Smooth muscle cell of the brain vasculature (primary cell): ENCODE results near the gene SPOCK1.

ENCODE experiments used
- DNase-seq: peaks from one replicate; pipeline ENCODE4 v3.0.0-alpha.2; 2012; ENCODE audit warnings: low read depth, low spot score

Gene SPOCK1

DNA sequence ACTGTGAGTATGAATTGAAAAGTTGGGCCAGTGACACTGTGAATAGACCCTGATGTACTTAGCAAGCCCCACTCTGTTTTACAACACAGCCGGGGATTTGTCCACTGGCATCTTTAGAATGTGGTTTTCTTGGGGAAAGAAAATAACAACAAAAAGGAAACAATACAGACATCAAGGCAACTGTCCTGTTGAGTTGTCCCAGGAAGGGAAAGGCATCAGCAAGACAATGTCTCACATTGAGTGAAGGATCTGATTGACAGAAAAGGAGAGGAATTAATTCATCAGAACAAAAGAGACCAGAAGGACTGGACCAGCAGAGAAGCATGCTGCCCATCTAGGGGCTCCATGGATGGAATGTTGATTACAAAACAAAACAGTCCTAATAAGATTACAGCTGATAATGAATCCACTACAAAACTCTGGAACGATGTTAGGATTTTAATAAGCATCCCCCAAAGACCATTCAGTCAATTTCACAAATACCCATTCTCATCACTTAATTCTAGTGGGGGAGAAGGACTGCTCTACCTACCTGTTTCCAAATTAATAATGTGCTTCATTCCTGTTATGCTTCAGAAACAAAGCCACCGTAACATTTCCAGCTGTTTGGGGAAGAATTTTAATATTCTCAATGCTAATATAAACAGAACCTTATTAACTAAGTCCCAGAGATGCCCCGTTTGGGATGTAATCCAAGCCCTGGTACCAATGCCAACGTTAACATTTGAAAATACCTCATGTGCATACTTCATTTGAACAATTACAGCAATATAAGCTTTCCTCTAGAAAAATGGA is 298.0 kb downstream of the SPOCK1 start:
- DNase-seq = no peak

DNA sequence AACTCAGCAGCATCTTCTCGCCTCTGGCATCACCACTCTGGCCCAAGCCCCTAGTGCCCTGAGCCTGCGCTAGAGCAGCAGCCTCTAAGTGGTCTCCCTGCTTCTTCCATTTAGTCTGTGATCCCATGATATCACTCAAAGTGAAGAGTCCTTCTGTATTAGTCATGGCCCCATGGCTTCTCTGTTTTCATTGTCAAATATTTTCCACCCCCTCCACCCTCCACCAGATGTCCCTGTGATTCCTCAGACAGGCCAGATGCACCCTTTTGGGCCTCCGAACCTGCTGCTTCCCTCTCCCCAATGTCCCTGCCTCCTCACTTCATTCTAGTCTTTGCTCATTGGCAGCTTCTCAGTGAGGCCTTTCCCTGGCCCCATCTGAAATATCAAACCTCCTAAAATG is 299.2 kb downstream of the SPOCK1 start:
- DNase-seq = no peak

DNA sequence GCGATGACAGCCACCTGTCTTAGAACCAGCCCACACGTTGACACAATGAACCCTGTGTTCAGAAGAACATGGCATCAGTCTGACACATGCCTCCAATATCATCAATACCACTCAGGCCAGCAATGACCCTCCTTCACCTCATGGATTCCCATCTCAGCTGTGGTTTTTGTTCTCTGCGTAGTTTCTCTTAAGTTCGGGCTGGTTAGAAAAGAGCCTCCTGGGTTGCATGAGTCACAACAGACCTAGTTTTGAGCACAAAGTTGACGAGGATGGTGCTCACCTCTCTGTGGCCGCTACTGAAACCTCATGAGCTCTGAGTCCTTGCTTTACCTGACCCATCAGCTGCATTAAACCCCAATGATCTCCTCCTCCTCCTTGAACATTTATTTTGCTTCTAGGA is 299.9 kb downstream of the SPOCK1 start:
- no peak for DNase-seq

DNA sequence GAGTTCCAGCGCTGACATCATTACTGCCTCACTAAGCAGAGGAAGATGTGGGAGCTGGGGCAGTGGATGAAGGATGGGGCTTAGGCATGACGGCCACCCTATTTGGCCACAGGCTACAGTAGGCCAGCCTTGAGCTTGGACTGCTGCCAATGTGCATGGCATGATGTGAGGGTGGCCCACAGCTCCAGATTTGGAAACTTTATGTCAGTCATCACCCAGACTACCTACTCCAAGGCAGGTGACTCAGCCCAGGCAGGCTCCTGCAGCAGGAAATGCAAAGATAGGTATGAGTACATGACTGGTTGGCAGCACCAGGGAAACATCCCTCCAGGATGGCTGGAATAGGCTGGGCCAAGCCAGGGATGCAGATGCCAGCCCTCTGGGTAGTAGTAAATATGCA is 303.6 kb downstream of the SPOCK1 start:
- no peak for DNase-seq

DNA sequence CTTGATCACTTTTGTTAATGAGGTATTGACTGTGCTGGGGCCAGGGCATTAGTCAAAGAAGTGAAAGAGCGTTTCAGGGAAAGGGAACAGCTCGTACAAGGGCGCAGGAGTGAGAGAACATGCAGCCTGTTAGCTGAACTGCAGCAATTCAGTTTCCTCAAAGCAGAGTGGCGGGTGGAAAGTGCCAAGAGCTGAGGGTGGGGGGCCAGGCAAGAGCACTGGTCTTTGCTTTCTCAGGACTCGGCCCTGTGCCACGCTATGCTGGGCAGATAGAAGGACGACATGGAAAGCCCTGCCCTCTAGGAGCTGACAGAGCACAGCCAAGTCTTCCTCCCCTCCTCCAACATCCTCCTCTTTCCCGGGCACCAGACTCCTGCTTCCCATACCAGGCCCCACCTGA is 304.8 kb downstream of the SPOCK1 start:
- no peak for DNase-seq

DNA sequence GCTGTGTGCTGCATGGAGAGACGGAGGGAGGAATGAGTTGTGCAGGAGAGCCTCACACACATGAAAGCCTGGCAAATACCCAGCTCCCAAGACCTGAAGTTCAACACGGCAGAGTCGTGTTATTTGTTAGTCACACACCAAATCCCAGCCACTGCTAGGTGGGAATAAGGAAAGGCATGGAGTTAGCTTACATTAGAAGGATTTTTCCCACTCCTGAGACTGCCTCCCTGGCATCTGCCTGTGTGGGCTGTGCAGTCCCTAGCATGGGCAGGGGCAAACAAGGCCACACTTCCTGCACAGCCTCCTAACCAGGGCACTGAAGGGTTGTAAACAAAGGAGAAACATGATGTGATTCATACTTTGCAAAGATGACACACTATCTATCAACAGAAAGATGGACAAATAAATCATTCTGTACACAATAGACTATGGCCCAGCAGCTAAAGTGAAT is 306.8 kb downstream of the SPOCK1 start:
- no peak for DNase-seq

DNA sequence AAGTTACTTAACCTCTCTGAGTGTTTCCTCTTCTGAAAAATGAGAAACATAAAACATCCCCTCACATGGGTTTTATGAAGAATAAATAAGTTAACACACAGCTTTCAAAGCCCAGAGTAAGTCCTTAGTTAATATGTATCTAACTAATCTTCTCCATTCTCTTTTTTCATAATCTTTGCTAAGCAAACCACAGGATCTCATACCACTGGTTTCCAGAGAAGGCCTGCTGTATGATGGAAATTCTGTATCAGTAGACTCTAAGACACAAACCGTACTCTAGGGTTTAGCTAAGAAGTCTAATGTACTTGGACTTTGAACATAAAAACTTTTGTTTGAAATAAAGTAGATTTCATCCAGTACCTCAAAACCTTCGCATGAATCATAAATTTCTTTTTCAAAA is 307.9 kb downstream of the SPOCK1 start:
- DNase-seq = no peak

DNA sequence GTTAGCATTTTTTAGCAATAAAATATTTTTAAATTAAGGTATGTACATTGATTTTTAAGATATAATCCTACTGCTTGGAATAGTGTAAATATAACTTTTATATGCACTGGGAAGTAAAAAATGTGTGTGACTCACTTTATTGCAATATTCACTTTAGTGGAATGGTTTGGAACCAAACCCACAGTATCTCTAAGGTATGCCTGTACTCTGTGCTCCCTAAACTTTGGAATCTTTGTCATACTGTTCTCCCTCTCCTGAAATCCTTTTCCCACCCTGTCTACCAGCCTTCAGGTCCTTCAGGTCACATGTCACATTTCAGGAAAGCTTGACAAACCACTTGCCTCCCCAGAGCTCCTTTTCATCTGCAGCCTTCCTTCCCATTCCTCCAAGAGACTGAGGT is 308.7 kb downstream of the SPOCK1 start:
- no peak for DNase-seq

DNA sequence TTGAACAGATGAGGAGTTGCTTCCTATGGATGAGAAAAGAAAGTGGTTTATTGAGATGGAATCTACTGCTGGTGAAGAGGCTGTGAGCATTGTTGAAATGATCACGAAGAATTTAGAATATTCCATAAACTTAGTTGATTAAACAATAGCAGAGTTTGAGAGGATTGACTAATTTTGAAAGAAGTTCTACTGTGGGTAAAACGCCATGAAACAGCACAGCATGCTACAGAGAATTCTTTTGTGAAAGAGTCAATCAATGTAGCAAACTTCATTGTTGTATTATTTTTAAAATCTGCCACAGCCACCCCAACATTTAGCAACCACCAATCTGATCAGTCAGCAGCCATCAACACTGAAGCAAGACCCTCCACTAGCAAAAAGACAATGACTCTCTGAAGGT is 309.1 kb downstream of the SPOCK1 start:
- no peak for DNase-seq

DNA sequence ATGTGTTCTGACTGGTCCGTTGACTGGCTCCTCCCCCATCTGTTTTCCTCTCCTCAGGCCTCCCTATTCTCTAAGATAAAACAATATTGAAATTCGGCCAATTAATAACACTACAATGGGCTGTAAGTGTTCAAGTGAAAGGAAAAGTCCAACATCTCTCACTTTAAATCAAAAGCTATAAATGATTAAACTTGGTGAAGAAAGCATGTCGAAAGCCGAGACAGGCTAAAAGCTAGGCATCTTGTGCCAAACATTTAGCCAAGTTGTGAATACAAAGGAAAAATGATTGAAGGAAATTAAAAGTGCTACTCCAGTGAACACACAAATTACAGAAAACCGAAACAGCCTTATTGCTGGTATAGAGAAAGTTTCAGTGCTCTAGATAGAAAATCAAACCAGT is 310.6 kb downstream of the SPOCK1 start:
- no peak for DNase-seq

DNA sequence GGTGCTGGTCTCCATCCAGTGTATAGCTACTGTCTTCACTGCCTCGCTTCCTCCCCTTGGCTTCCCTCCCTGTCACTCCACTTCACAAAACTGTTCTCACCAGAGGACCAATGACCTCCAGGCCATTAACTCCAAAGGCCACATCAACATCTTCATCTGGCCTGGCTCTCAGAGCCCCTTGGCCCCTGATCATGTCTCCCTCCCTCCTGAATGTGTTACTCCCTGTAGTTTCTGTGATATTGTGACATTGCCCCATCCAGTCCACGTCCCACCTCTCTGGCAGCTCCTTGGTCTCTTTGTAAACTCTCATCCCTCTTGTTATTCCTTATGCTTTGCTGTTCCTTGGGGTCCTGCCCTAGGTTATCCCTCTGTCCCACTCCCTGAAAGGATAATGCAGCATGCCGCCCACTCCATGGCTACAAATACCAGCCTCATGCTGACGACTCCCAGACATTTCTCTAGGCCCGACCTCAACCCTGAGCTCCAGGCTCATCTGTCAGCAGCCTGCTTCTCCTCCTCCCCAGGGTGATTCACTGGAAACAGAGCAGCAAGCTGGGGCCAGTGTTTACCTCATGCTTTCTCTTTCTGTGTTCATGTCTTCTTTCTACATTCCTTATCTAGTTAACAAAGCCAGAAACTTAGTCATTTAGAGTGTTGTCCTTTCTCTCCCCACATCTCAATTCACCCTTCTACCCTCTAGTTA is 312.2 kb downstream of the SPOCK1 start:
- DNase-seq = no peak

DNA sequence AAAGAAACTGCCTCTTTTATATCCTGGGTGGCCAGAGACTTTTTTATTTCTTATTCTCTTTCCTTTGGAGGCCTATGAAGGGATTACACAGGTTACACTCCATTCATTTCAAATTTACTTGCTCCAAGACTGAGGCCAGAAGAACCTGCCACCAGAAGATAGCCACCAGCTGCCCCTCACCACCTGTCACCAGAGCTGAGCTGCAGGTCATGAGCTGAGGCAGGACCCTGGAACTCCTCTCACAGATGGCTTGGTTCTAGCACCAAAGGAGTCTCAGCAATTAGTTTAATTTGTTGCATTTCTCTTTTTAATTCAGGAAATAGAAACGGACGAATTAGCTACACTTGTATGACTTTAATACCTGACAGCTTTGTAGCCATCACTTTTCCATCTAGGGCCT is 313.9 kb downstream of the SPOCK1 start:
- DNase-seq = no peak

DNA sequence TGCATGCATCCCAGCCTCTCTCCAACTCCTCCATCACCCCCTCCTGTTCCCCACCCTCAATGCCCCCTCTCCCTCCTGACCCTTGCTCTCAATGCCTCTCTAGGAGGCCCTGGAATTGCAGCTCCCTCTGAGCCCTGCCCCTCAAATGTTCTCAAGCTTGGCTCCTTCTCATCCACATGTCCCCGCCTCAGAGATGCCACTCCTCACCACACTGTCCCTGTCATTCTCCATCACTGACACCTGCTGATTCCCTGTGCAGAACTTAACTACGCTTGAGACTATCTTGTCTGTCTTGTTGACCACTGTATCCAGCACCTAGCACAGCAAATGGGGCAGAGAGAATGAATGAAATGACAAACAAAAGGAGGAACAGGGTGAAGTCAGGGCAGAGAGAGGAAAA is 314.4 kb downstream of the SPOCK1 start:
- DNase-seq = no peak

DNA sequence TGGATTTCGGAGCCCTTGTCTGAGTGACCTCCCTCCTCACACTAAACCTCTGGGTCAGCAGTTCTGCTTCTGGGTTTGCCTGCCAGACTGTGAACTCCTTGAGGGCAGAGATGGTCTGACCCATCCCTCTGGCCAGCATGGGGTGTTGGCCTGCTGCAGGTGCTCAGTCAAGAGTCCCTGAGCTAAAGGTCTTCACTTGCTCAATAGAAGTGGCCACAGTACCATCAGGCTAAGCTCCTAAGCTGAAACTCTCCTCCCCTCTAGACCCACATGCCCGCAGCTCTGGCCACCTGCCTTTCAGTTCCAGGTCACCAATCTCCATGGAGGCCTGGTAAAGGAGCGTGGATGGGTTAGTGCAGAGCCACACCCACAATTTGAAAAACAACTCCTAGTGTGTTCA is 316.6 kb downstream of the SPOCK1 start:
- DNase-seq = no peak

DNA sequence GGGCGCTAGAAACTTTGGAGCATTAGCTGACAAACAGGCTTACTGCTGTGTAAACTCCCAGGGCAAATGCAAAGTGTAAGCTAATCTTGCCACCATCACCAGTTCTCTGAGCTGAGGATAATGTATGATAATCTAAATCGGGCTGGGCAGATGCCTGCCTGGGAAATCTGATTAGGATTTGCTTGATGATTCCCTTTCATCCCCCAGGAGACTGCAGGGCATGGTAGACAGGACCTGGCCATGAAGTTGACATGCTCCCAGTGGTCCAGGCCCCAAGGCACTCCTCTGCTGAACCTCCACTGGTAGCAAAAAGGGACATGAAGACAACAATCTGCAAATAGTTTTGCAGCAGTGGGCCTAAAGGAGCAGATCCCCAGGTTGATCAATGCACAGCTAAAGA is 317.5 kb downstream of the SPOCK1 start:
- no peak for DNase-seq

DNA sequence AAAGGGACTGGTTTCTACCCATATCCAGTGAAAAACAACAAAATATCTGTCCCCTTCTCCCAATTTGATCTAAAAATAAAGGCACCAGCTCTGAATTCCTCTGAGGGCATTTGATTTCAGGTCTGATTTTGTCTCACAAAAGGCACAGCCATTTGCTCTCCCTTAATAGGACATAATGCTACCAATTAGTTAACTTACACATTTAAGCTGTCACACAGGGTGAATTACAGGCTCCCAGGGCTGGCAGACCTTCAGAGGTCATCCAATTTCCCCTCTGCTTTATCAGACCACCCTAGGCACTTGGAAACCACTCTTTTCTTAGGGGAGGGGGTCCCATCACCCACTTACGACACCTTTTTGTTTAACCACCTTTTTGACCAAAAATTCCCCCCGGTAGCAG is 319.9 kb downstream of the SPOCK1 start:
- no peak for DNase-seq

DNA sequence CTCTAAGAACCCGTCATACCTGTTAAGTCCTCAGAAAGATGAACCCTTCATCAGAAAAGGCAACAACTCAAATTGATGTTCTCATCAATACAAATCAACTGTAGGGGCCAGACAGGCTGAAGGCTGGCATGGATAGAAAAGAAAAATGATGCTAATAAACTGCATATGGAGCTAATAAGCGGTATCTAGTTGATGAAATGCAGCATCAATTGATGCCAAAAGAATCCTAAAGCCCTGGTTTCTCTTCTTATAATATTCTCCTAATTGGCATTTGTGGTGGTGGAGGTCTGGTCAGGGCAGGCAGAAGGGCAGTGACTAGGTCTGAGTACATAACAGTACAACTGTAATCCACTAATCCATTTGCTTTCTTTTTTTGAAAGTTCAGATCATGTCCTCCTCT is 322.5 kb downstream of the SPOCK1 start:
- no peak for DNase-seq

DNA sequence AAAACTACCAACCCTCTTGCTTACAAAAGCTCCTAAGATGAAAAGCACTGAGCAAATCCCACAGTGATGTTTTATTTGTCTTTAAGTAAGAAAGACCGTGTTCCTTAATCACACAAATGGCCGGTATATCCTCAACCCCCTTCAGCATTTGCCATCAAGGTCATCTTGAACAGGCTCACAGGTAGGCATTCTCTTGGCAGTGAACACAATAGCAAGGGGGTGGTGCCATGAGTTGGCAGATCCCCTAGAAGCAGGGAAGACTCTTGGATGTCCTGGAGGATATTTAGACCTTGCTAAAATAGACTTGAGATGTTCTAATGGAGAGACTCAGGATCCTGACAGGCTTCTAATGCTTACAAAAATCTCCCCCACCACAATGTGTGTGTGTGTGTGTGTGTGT is 323.0 kb downstream of the SPOCK1 start:
- DNase-seq = no peak

DNA sequence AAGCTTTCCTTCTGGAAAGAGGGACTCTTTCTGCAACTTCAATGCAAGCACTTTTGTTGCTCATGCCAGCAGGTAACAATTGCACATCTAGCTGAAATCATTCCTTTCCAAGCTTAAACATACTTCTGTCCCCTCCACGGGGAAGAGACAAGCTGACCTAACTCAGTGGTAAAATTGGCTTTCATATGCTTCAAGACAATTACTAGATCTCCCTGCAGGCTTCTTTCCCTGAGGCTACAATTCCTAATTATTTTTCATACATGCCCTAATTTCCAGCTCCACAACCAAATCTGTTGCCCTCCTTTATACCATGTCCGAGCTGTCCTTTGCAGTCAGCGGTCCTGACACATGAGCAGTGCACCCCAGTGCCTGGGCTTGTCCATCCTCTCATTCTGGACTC is 324.9 kb downstream of the SPOCK1 start:
- DNase-seq = no peak

DNA sequence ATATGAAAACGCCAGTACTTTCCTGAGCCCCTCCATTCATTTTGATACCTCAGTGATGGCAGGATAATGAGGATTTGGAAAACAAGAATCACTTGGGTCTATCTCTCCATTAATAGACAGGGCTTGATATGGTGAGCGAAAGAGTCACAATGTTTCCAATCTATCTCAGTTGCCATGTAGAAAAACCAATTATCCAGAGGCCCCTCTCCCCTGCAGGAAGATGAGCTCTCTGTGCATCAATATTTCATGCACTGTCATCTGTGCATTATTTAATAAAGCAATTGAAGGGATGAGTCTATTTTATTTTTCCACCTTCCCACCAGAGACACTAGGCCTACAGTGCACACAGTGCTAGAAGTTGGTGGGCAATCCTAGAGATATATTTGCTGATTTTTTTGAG is 326.9 kb downstream of the SPOCK1 start:
- DNase-seq = no peak

DNA sequence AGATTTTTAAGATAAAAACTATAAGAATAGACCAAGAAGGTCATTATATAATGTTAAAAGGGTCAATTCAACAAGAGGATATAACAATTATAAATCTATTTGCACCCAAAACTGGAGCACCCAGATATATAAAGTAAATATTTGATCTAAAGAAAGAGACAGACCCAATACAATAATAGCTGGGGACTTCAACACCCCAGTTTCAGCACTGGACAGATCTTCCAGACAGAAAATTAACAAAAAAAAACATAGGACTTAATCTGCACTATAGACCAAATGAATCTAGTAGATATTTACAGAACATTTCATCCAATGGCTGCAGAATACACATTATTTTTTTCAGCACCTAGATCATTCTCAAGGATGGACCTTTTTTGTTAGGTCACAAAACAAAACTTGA is 331.9 kb downstream of the SPOCK1 start:
- no peak for DNase-seq

DNA sequence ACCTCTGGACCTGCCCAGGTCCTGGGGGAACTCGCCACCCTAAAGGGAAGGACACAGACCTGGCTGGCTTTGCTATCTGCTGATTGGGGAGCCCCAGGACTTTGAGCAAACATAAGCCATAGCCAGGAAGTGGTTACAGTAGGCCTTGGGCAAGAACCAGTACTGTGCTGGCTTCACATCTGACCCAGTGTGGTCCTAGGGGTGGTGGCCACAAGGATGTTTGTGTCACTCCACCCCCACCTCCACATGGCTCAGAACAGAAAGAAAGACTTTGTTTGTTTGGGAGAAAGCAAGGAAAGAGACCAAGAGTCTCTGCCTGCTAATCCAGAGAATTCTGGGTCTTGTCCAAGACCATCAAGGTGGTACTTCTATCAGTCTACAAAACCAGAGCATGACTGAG is 334.2 kb downstream of the SPOCK1 start:
- DNase-seq = no peak

DNA sequence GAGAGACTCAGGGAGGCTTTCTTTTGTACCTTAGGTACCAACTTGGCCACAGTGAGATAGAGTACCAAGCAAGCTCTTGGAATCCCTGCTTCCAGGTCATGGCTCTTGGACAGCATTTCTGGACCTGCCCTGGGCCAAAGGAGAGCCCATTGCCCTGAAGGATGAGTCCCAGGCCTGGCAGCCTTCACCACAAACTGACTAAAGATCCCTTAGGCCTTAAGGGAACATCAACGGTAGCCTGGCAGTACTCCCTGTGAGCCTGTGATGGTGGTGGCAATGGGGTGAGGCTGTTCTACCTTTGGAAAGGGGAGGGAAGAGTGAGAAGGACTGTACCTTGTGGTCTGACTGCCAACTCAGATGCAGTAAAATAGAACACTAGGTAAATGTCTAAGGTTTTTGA is 334.6 kb downstream of the SPOCK1 start:
- DNase-seq = no peak
